ENCODE results near the gene DNAH5. TPM values are rescaled to one million over a fixed set of nuclear protein-coding genes. Genes with fewer than 3 reads are reported as not detected.

DNAH5 gene
- total RNA-seq, 4 donors from 2014 or later: 0.31 to 1.4 (median 1.0) TPM

- no peak for ATAC-seq
- Histone ChIP-seq H3K27me3 (no peaks in the 10 kb centered on the region), H3K27ac (no peak overlapping the region), H3K4me3 (no peak overlapping the region), H3K36me3 (no peaks in the 10 kb centered on the region), H3K4me1 (no peaks in the 10 kb centered on the region), H3K9me3 (peaks cover 0 to 14% (median 0%) of the 10 kb centered on the region in 3 donors)
- TF ChIP-seq POLR2AphosphoS5 (IDR thresholded peaks at IDR 0.05) (no peak), POLR2A (IDR thresholded peaks at IDR 0.05) (no peak), EP300 (IDR thresholded peaks at IDR 0.05) (no peak)
- TF ChIP-seq, protein P1, sequence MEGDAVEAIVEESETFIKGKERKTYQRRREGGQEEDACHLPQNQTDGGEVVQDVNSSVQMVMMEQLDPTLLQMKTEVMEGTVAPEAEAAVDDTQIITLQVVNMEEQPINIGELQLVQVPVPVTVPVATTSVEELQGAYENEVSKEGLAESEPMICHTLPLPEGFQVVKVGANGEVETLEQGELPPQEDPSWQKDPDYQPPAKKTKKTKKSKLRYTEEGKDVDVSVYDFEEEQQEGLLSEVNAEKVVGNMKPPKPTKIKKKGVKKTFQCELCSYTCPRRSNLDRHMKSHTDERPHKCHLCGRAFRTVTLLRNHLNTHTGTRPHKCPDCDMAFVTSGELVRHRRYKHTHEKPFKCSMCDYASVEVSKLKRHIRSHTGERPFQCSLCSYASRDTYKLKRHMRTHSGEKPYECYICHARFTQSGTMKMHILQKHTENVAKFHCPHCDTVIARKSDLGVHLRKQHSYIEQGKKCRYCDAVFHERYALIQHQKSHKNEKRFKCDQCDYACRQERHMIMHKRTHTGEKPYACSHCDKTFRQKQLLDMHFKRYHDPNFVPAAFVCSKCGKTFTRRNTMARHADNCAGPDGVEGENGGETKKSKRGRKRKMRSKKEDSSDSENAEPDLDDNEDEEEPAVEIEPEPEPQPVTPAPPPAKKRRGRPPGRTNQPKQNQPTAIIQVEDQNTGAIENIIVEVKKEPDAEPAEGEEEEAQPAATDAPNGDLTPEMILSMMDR (IDR thresholded peaks at IDR 0.05): no peak
- WGBS, 2 donors (ENCODE audit: low coverage in 1 of 2): 62 to 73% methylated on average over 7 to 8 of the region's 8 CpGs
Observed at GRCh38 chr5:13930541-13931171, 13.8 kb downstream of the DNAH5 start.

DNA sequence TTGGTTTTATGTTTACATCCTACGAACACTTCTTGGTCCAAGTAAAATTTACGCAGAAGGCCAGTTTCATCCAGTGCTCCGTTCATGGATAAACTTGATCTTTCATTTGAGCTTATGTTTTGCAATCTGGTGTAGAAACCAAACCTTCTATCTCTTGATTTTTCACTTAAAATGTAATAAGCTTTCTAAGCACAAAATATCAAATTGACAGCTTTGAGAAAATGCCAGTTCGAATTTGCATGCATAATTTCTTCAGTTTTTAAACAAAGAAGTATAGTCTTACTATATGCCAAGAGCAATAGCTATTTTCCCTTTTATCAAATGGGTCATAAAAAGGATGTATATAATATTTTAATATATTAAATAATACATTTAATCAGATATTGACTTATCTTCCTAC is 17.8 kb downstream of the DNAH5 start:
- 76 to 88% methylated on average over 4 of the region's 4 CpGs for WGBS, 2 donors (ENCODE audit: low coverage in 1 of 2)
- no peaks in the 10 kb centered on the region for H3K27me3 ChIP-seq
- ATAC-seq: no peak

DNA sequence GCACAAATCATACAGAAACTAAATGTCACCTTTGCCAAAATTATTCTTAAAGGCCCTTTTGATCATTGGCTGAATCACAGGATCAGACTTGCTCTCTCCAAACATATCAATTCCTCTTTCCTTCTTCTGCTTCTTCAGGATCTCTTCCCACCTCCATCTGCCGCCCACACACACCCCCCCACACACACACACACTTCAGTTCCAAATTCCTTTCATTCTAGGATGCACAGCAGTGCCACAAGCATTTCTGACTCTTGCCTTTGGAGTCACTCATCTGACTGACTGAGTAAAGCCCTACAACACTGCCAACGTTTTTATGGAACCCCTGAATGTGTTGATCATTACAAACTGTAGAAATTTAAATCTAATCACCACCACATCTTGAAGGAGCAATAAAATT is 22.9 kb downstream of the DNAH5 start:
- 11 to 25% methylated on average over 2 of the region's 2 CpGs for WGBS, 2 donors (ENCODE audit: low coverage in 1 of 2)
- H3K9me3 ChIP-seq: no peaks in the 10 kb centered on the region
- H3K4me1 ChIP-seq: no peaks in the 10 kb centered on the region
- H3K27ac ChIP-seq: no peak overlapping the region
- no peak for ATAC-seq
- no peaks in the 10 kb centered on the region for H3K36me3 ChIP-seq
- no peak overlapping the region for H3K4me3 ChIP-seq
- TF ChIP-seq, protein P1 (IDR thresholded peaks at IDR 0.05): no peak
- no peak for TF ChIP-seq POLR2AphosphoS5 (IDR thresholded peaks at IDR 0.05)
- TF ChIP-seq EP300 (IDR thresholded peaks at IDR 0.05): no peak
- no peak for TF ChIP-seq POLR2A (IDR thresholded peaks at IDR 0.05)
- H3K27me3 ChIP-seq: no peaks in the 10 kb centered on the region

More for the DNA sequence above, 17.8 kb downstream of the DNAH5 start:
- Histone ChIP-seq H3K9me3 (no peaks in the 10 kb centered on the region), H3K27ac (no peak overlapping the region), H3K36me3 (no peaks in the 10 kb centered on the region), H3K4me1 (no peaks in the 10 kb centered on the region), H3K4me3 (no peak overlapping the region)
- no peak for TF ChIP-seq POLR2A (IDR thresholded peaks at IDR 0.05)
- TF ChIP-seq POLR2AphosphoS5 (IDR thresholded peaks at IDR 0.05): no peak
- no peak for TF ChIP-seq EP300 (IDR thresholded peaks at IDR 0.05)
- TF ChIP-seq, protein P1 (IDR thresholded peaks at IDR 0.05): no peak

DNA sequence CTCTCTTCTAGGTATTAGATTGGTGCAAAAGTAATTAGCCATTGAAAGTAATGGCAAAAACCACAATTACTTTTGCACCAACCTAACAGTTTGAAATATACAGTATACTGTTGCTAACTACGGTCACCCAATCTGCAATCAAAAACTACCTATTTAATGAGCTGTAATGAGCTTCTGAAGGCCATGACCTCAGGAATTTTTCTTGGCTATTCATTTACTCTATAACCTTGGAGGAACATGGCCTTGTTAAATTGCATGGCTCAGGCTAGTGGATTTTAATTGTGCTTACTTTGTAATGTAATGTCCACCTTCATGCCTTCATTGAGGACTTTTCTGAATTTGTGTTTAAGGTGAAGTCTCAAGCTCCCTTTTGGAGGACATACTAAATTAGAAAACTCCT is 24.7 kb downstream of the DNAH5 start:
- ATAC-seq: no peak
- Histone ChIP-seq H3K27ac (no peak overlapping the region), H3K4me3 (no peak overlapping the region), H3K4me1 (no peaks in the 10 kb centered on the region), H3K9me3 (no peaks in the 10 kb centered on the region), H3K36me3 (no peaks in the 10 kb centered on the region), H3K27me3 (no peaks in the 10 kb centered on the region)
- TF ChIP-seq POLR2AphosphoS5 (IDR thresholded peaks at IDR 0.05) (no peak), EP300 (IDR thresholded peaks at IDR 0.05) (no peak), POLR2A (IDR thresholded peaks at IDR 0.05) (no peak)
- TF ChIP-seq, protein P1 (IDR thresholded peaks at IDR 0.05): no peak
- WGBS, 2 donors (ENCODE audit: low coverage in 1 of 2): 78 to 100% methylated on average over 1 of the region's 1 CpG

GRCh38 chr5:13919087-13919486 is 25.4 kb downstream of the DNAH5 start:
- no peaks in the 10 kb centered on the region for H3K4me1 ChIP-seq
- H3K4me3 ChIP-seq: no peak overlapping the region
- H3K9me3 ChIP-seq: no peaks in the 10 kb centered on the region
- TF ChIP-seq EP300 (IDR thresholded peaks at IDR 0.05) (no peak), POLR2A (IDR thresholded peaks at IDR 0.05) (no peak), POLR2AphosphoS5 (IDR thresholded peaks at IDR 0.05) (no peak)
- TF ChIP-seq, protein P1 (IDR thresholded peaks at IDR 0.05): no peak
- H3K36me3 ChIP-seq: no peaks in the 10 kb centered on the region
- H3K27ac ChIP-seq: no peak overlapping the region
- ATAC-seq: no peak
- no peaks in the 10 kb centered on the region for H3K27me3 ChIP-seq
- 82 to 86% methylated on average over 4 to 15 of the region's 15 CpGs for WGBS, 2 donors (ENCODE audit: low coverage in 1 of 2)
